ENCODE data around the gene ENO2. TPM values are rescaled to one million over a fixed set of nuclear protein-coding genes. Genes with fewer than 3 reads are reported as not detected.

Gene ENO2
- total and polyA plus RNA-seq, 8 donors, result 9.3 to 50.0 (median 15.5) TPM

DNA sequence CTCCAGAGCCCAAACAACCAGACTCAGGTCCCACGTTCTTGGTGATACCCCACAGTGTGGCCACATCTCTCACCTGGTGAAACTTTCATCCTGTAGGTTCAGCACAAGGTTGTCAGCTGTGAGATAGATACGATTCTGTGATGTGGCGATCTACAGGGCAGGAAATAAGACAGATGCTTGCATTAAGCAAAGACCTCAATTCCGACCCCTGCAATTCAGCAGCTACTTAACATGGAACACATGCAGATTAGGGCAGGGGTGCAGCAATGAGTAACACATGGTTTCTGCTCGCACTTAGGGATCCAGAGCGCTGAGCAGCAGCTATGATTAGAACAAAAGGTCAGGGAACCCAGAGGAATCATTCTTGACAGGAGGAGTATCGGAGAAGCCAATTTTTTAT lies 52.0 kb downstream of the ENO2 start:
- H3K27ac ChIP-seq, result no peak overlapping the region
- TF ChIP-seq, protein P1, sequence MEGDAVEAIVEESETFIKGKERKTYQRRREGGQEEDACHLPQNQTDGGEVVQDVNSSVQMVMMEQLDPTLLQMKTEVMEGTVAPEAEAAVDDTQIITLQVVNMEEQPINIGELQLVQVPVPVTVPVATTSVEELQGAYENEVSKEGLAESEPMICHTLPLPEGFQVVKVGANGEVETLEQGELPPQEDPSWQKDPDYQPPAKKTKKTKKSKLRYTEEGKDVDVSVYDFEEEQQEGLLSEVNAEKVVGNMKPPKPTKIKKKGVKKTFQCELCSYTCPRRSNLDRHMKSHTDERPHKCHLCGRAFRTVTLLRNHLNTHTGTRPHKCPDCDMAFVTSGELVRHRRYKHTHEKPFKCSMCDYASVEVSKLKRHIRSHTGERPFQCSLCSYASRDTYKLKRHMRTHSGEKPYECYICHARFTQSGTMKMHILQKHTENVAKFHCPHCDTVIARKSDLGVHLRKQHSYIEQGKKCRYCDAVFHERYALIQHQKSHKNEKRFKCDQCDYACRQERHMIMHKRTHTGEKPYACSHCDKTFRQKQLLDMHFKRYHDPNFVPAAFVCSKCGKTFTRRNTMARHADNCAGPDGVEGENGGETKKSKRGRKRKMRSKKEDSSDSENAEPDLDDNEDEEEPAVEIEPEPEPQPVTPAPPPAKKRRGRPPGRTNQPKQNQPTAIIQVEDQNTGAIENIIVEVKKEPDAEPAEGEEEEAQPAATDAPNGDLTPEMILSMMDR (IDR thresholded peaks at IDR 0.05), result no peak
- H3K4me1 ChIP-seq, result peaks cover 33 to 76% of the 10 kb centered on the region in 2 donors
- H3K9me3 ChIP-seq, result no peaks in the 10 kb centered on the region
- ATAC-seq (no peak), DNase-seq (no peak)
- intact Hi-C loops (cut with DNase I), result no loop called here
- H3K4me3 ChIP-seq, result no peak overlapping the region
- H3K27me3 ChIP-seq, result no peaks in the 10 kb centered on the region
- H3K36me3 ChIP-seq, result peaks cover 3 to 41% of the 10 kb centered on the region in 2 donors

DNA sequence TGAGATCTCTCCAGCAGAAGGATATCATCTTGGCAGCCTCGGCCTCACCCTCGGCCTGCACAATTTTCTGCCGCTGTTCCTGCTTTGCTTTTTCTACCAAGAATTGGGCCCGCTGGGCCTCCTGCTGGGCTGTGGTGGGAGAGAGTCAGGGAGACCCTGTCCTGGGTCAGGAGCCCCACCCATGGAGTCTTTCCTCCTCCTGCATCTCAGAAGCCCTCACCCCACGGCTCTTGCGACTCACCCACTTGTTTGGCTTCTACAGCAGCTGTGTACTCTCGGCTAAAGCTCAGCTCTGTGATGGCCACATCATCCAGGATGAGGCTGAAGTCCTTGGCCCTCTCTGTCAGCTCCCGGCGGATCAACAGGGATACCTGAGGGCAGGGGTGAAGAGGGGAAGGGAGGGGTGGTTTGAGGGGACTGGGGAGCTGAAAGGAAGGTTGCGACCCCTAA lies 53.3 kb downstream of the ENO2 start:
- Histone ChIP-seq H3K27ac (no peak overlapping the region), H3K9me3 (no peaks in the 10 kb centered on the region), H3K36me3 (peaks cover 3 to 38% of the 10 kb centered on the region in 2 donors), H3K4me3 (no peak overlapping the region), H3K27me3 (no peaks in the 10 kb centered on the region), H3K4me1 (peaks cover 26 to 76% of the 10 kb centered on the region in 2 donors)
- intact Hi-C loops (cut with DNase I), result no loop called here
- ATAC-seq (no peak), DNase-seq (no peak)
- TF ChIP-seq, protein P1 (IDR thresholded peaks at IDR 0.05), result no peak

DNA sequence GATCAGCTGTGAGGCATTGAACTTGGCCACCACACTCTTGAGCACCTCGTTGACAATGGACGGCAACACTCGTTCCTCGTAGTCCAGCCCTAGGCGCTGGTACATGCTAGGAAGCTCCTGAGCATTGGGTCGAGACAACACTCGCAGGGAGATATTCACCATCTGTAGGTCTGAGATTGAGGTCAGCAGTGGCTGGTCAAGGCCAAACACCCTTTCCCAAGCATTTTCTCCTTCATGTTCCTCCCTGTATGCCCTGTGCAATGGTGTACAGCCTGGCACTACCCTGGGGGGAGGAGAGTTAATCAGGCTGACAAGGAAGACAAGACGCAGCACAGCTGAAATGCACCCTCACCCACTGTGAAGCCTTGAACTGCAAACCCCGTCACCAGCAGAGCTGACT lies 54.0 kb downstream of the ENO2 start:
- H3K27ac ChIP-seq, result no peak overlapping the region
- H3K4me1 ChIP-seq, result peaks cover 26 to 73% of the 10 kb centered on the region in 2 donors
- H3K4me3 ChIP-seq, result peak overlapping the region in 1 of 2 donors; percentile 99
- intact Hi-C loops (cut with DNase I), result no loop called here
- no peaks in the 10 kb centered on the region for H3K9me3 ChIP-seq
- TF ChIP-seq, protein P1 (IDR thresholded peaks at IDR 0.05), result no peak
- H3K27me3 ChIP-seq, result no peaks in the 10 kb centered on the region
- H3K36me3 ChIP-seq, result peaks cover 3 to 38% of the 10 kb centered on the region in 2 donors
- ATAC-seq (no peak), DNase-seq (no peak)

DNA sequence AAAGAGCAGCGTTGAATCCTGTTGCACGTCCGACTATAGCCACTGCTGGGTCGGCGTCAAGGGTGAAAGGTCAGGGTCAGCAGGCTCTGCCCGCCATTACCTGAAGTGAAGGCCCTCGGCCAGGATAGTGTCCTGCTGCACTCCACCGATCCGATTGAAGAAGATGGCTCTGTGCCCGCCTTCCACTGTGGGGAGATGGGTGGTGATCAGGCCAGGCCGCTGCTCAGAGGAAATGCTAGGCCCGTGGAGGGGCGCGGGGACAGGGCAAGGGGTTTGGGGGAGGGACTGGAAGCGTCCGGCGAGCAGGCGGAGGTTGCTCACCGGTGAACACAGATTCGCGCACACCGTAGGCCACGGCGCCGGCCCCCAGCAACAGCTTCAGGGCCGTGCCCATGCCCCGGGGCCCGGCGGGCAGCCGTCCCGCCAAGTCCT lies 55.7 kb downstream of the ENO2 start:
- H3K27me3 ChIP-seq, result no peaks in the 10 kb centered on the region
- H3K4me1 ChIP-seq, result peaks cover 21 to 59% of the 10 kb centered on the region in 2 donors
- ATAC-seq (no peak), DNase-seq (no peak)
- H3K27ac ChIP-seq, result peak overlapping the region; percentile 88 to 93
- H3K36me3 ChIP-seq, result peaks cover 3 to 51% of the 10 kb centered on the region in 2 donors
- TF ChIP-seq, protein P1 (IDR thresholded peaks at IDR 0.05), result no peak
- intact Hi-C loops (cut with DNase I), result no loop called here
- no peaks in the 10 kb centered on the region for H3K9me3 ChIP-seq
- H3K4me3 ChIP-seq, result peak overlapping the region; percentile 89 to 99

Small RNAs within 50 kb of the gene (microRNA-seq; reads per million reads assigned to microRNA genes)
- 1,598 to 2,163 reads per million in 2 donors for gene MIR141
- 13,282 to 16,414 reads per million in 2 donors for gene MIR200C

Other genes starting within 250 kb of the ENO2 start
- gene ZNF384, start 225.2 kb upstream of the ENO2 start, total RNA-seq, result 10 to 100 TPM; 39.3 to 55.0 TPM
- gene ZNF384, start 225.2 kb upstream of the ENO2 start, polyA plus RNA-seq (ENCODE audit: insufficient read length in 6 of 6), result 10 to 100 TPM; 86.7 to 97.9 (median 90.2) TPM
- under 1 TPM; 0.18 to 0.44 TPM for gene PIANP, start 213.8 kb upstream of the ENO2 start, total RNA-seq
- 1 to 10 TPM; 5.5 to 8.0 (median 6.1) TPM for gene PIANP, start 213.8 kb upstream of the ENO2 start, polyA plus RNA-seq (ENCODE audit: insufficient read length in 6 of 6)
- 10 to 100 TPM; 66.0 to 67.5 TPM for gene COPS7A, start 190.5 kb upstream of the ENO2 start, total RNA-seq
- 10 to 100 TPM; 51.4 to 55.0 (median 53.3) TPM for gene COPS7A, start 190.5 kb upstream of the ENO2 start, polyA plus RNA-seq (ENCODE audit: insufficient read length in 6 of 6)
- 100 to 1,000 TPM; 142 to 148 TPM for gene MLF2, start 161.4 kb upstream of the ENO2 start, total RNA-seq
- 100 to 1,000 TPM; 151 to 182 (median 167) TPM for gene MLF2, start 161.4 kb upstream of the ENO2 start, polyA plus RNA-seq (ENCODE audit: insufficient read length in 6 of 6)
- gene PTMS, start 148.2 kb upstream of the ENO2 start, total RNA-seq, result 100 to 1,000 TPM; 276 to 322 TPM
- 100 to 1,000 TPM; 609 to 843 (median 755) TPM for gene PTMS, start 148.2 kb upstream of the ENO2 start, polyA plus RNA-seq (ENCODE audit: insufficient read length in 6 of 6)
- gene LAG3, start 142.1 kb upstream of the ENO2 start, total RNA-seq, result 1 to 10 TPM in 1 of 2 donors, under 1 TPM in 1; 0.79 to 2.4 TPM
- 1 to 10 TPM; 1.1 to 3.0 (median 1.7) TPM for gene LAG3, start 142.1 kb upstream of the ENO2 start, polyA plus RNA-seq (ENCODE audit: insufficient read length in 6 of 6)
- gene CD4, start 125.1 kb upstream of the ENO2 start, total RNA-seq, result 10 to 100 TPM; 64.5 to 96.2 TPM
- 10 to 100 TPM; 90.2 to 97.8 (median 92.9) TPM for gene CD4, start 125.1 kb upstream of the ENO2 start, polyA plus RNA-seq (ENCODE audit: insufficient read length in 6 of 6)
- 10 to 100 TPM; 12.7 to 13.7 TPM for gene GPR162, start 92.8 kb upstream of the ENO2 start, total RNA-seq
- 10 to 100 TPM in 5 of 6 donors, 1 to 10 TPM in 1; 9.0 to 15.7 (median 11.5) TPM for gene GPR162, start 92.8 kb upstream of the ENO2 start, polyA plus RNA-seq (ENCODE audit: insufficient read length in 6 of 6)
- 10 to 100 TPM; 18.2 to 33.6 TPM for gene P3H3, start 86.2 kb upstream of the ENO2 start, total RNA-seq
- 10 to 100 TPM; 18.0 to 41.7 (median 22.3) TPM for gene P3H3, start 86.2 kb upstream of the ENO2 start, polyA plus RNA-seq (ENCODE audit: insufficient read length in 6 of 6)
- 1 to 10 TPM; 2.0 to 3.3 TPM for gene GNB3, start 73.7 kb upstream of the ENO2 start, total RNA-seq
- 1 to 10 TPM; 3.3 to 7.2 (median 5.4) TPM for gene GNB3, start 73.7 kb upstream of the ENO2 start, polyA plus RNA-seq (ENCODE audit: insufficient read length in 6 of 6)
- gene CDCA3, start 63.3 kb upstream of the ENO2 start, total RNA-seq, result 1 to 10 TPM; 2.0 to 7.7 TPM
- 10 to 100 TPM; 25.3 to 59.2 (median 33.3) TPM for gene CDCA3, start 63.3 kb upstream of the ENO2 start, polyA plus RNA-seq (ENCODE audit: insufficient read length in 6 of 6)
- 10 to 100 TPM; 80.2 to 90.2 TPM for gene USP5, start 62.4 kb upstream of the ENO2 start, total RNA-seq
- 10 to 100 TPM; 50.8 to 66.3 (median 58.0) TPM for gene USP5, start 62.4 kb upstream of the ENO2 start, polyA plus RNA-seq (ENCODE audit: insufficient read length in 6 of 6)
- gene TPI1, start 47.0 kb upstream of the ENO2 start, total RNA-seq, result 100 to 1,000 TPM; 394 to 521 TPM
- gene TPI1, start 47.0 kb upstream of the ENO2 start, polyA plus RNA-seq (ENCODE audit: insufficient read length in 6 of 6), result 100 to 1,000 TPM; 416 to 483 (median 444) TPM
- gene SPSB2, start 41.3 kb upstream of the ENO2 start, total RNA-seq, result 10 to 100 TPM; 24.5 to 27.1 TPM
- 10 to 100 TPM in 1 of 6 donors, 1 to 10 TPM in 5; 3.4 to 13.8 (median 7.2) TPM for gene SPSB2, start 41.3 kb upstream of the ENO2 start, polyA plus RNA-seq (ENCODE audit: insufficient read length in 6 of 6)
- 10 to 100 TPM; 11.0 to 14.8 TPM for gene LRRC23, start 9.8 kb upstream of the ENO2 start, total RNA-seq
- gene LRRC23, start 9.8 kb upstream of the ENO2 start, polyA plus RNA-seq (ENCODE audit: insufficient read length in 6 of 6), result 10 to 100 TPM; 18.3 to 36.8 (median 25.2) TPM
- 100 to 1,000 TPM in 1 of 2 donors, 10 to 100 TPM in 1; 96.9 to 107 TPM for gene ATN1, start 13.4 kb downstream of the ENO2 start, total RNA-seq
- 100 to 1,000 TPM in 5 of 6 donors, 10 to 100 TPM in 1; 94.9 to 134 (median 115) TPM for gene ATN1, start 13.4 kb downstream of the ENO2 start, polyA plus RNA-seq (ENCODE audit: insufficient read length in 6 of 6)
- not detected for gene RNU7-1, start 29.2 kb downstream of the ENO2 start, total RNA-seq
- 1 to 10 TPM in 2 of 6 donors, not detected in 4; 7.9 to 9.7 TPM for gene RNU7-1, start 29.2 kb downstream of the ENO2 start, polyA plus RNA-seq (ENCODE audit: insufficient read length in 6 of 6)
- gene C12orf57, start 29.4 kb downstream of the ENO2 start, total RNA-seq, result 100 to 1,000 TPM; 159 to 194 TPM
- 100 to 1,000 TPM; 175 to 239 (median 204) TPM for gene C12orf57, start 29.4 kb downstream of the ENO2 start, polyA plus RNA-seq (ENCODE audit: insufficient read length in 6 of 6)
- gene PTPN6, start 36.8 kb downstream of the ENO2 start, total RNA-seq, result 100 to 1,000 TPM in 1 of 2 donors, 10 to 100 TPM in 1; 74.6 to 145 TPM
- 10 to 100 TPM; 17.4 to 21.2 (median 18.3) TPM for gene PTPN6, start 36.8 kb downstream of the ENO2 start, polyA plus RNA-seq (ENCODE audit: insufficient read length in 6 of 6)
- gene PHB2, start 56.1 kb downstream of the ENO2 start, total RNA-seq, result 100 to 1,000 TPM; 113 to 142 TPM
- 100 to 1,000 TPM; 280 to 322 (median 302) TPM for gene PHB2, start 56.1 kb downstream of the ENO2 start, polyA plus RNA-seq (ENCODE audit: insufficient read length in 6 of 6)
- 10 to 100 TPM; 36.3 to 46.6 TPM for gene EMG1, start 56.3 kb downstream of the ENO2 start, total RNA-seq
- 10 to 100 TPM; 45.3 to 52.3 (median 47.6) TPM for gene EMG1, start 56.3 kb downstream of the ENO2 start, polyA plus RNA-seq (ENCODE audit: insufficient read length in 6 of 6)
- 100 to 1,000 TPM in 1 of 2 donors, 10 to 100 TPM in 1; 74.5 to 108 TPM for gene LPCAT3, start 103.9 kb downstream of the ENO2 start, total RNA-seq
- gene LPCAT3, start 103.9 kb downstream of the ENO2 start, polyA plus RNA-seq (ENCODE audit: insufficient read length in 6 of 6), result 10 to 100 TPM; 54.7 to 70.7 (median 61.9) TPM
- 100 to 1,000 TPM; 302 to 326 TPM for gene C1S, start 146.1 kb downstream of the ENO2 start, total RNA-seq
- 100 to 1,000 TPM; 111 to 134 (median 120) TPM for gene C1S, start 146.1 kb downstream of the ENO2 start, polyA plus RNA-seq (ENCODE audit: insufficient read length in 6 of 6)
- 100 to 1,000 TPM; 403 to 693 TPM for gene C1R, start 177.9 kb downstream of the ENO2 start, total RNA-seq
- gene C1R, start 177.9 kb downstream of the ENO2 start, polyA plus RNA-seq (ENCODE audit: insufficient read length in 6 of 6), result 10 to 100 TPM; 69.3 to 98.5 (median 80.1) TPM
- gene C1RL, start 194.6 kb downstream of the ENO2 start, total RNA-seq, result 10 to 100 TPM; 65.9 to 72.7 TPM
- 10 to 100 TPM; 55.4 to 66.3 (median 61.4) TPM for gene C1RL, start 194.6 kb downstream of the ENO2 start, polyA plus RNA-seq (ENCODE audit: insufficient read length in 6 of 6)
- 1 to 10 TPM; 1.2 to 2.3 TPM for gene RBP5, start 214.3 kb downstream of the ENO2 start, total RNA-seq
- gene RBP5, start 214.3 kb downstream of the ENO2 start, polyA plus RNA-seq (ENCODE audit: insufficient read length in 6 of 6), result 10 to 100 TPM; 14.2 to 26.5 (median 22.1) TPM
- 10 to 100 TPM; 30.3 to 45.8 TPM for gene CLSTN3, start 215.8 kb downstream of the ENO2 start, total RNA-seq
- 10 to 100 TPM; 58.4 to 80.9 (median 67.0) TPM for gene CLSTN3, start 215.8 kb downstream of the ENO2 start, polyA plus RNA-seq (ENCODE audit: insufficient read length in 6 of 6)

Measured in left lung (tissue), 10 donors.